ENCODE results near the gene WAS.

The WAS gene

DNA sequence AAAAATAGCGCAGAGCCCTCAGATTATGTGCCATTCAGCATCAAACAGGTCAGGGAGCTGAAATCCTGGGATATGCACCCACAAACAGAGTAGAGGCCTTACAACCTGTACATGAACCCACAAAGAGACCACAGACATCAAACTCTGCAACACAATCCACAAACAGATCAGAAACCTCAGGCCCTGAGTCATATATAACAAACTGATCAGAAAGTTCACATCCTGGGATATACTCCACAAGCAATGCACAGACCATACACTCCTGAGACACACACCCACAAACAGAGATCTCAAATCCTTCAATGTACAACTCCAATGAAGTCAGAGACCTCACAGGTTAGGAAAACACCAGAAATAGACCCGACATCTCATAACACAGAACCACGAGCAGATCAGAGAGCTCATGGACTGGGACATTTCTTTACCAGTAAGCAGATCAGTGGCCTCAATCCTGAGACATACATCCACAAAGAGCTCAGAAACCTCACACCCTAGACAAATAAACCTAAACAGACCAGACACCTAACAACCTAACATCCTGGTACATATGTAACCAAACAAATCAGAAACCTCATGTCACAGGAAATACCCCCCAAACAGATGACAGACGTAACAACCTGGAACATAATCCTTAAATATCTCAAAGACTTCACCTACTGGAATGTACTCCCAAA is 37.1 kb downstream of the WAS start:
- Histone ChIP-seq H3K18ac (ENCODE audit: low read length) (no peak overlapping the region), H2BK5ac (ENCODE audit: low read depth, low read length, poor library complexity) (no peak overlapping the region), H3K79me1 (ENCODE audit: low read length) (no peaks in the 10 kb centered on the region), H3K27me3 (ENCODE audit: insufficient read depth, low read length) (no peaks in the 10 kb centered on the region), H2AK5ac (ENCODE audit: low read length) (no peak overlapping the region), H4K12ac (ENCODE audit: low read depth, low read length) (no peak overlapping the region), H3K36me3 (ENCODE audit: control insufficient read depth in 1 of 2, insufficient read depth in 2 of 2, low read length in 2 of 2) (no peaks in the 10 kb centered on the region), H3K9me3 (ENCODE audit: insufficient read depth, low read depth, low read length) (no peaks in the 10 kb centered on the region), H3K4me2 (ENCODE audit: low read length) (no peak overlapping the region), H3K14ac (ENCODE audit: low read length) (no peak overlapping the region), H4K91ac (ENCODE audit: low read depth, low read length) (no peak overlapping the region), H3K27ac (ENCODE audit: low read depth, low read length) (no peak overlapping the region), H2BK12ac (ENCODE audit: low read length) (no peak overlapping the region), H3K9ac (ENCODE audit: low read length) (no peak overlapping the region), H3K79me2 (ENCODE audit: control insufficient read depth, insufficient read depth, low read length, poor library complexity) (no peaks in the 10 kb centered on the region), H4K8ac (ENCODE audit: low read depth, low read length) (no peak overlapping the region), H3K4me3 (ENCODE audit: low read depth, low read length) (no peak overlapping the region), H3K4ac (ENCODE audit: low read depth, low read length) (no peak overlapping the region), H3K23ac (ENCODE audit: low read length) (no peak overlapping the region), H3K4me1 (ENCODE audit: control insufficient read depth in 1 of 2, insufficient read depth in 2 of 2, low read length in 2 of 2) (no peaks in the 10 kb centered on the region), H2BK120ac (ENCODE audit: insufficient read depth, low read length, poor library complexity) (no peak overlapping the region), H2AFZ (ENCODE audit: insufficient read depth, low read length, poor library complexity) (no peak overlapping the region)
- no CpG with 5 or more reads among the region's 4 CpGs for WGBS (ENCODE audit: extremely low coverage, insufficient coverage, insufficient read length)
- DNase-seq, result no peak

DNA sequence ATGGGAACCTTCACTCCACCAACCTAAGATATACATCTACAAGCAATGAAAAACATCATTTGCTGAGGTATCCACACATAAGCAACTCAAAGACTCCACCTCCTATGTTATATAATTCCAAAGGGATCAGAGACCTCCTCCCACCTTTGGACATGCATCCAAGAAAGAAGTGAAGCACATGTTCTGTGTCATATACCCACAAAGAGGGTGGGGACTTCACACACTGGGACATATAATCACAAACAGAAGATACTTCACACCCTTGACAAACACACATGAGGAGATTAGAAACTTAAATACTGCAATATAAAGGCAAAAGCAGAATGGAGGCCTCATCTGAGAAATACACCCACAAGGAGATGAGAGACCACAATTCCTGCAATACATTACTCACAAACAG is 38.3 kb downstream of the WAS start:
- no peaks in the 10 kb centered on the region for H3K4me1 ChIP-seq (ENCODE audit: control insufficient read depth in 1 of 2, insufficient read depth in 2 of 2, low read length in 2 of 2)
- H3K18ac ChIP-seq (ENCODE audit: low read length), result no peak overlapping the region
- no peaks in the 10 kb centered on the region for H3K27me3 ChIP-seq (ENCODE audit: insufficient read depth, low read length)
- H3K79me1 ChIP-seq (ENCODE audit: low read length), result no peaks in the 10 kb centered on the region
- no peak overlapping the region for H2BK12ac ChIP-seq (ENCODE audit: low read length)
- H4K12ac ChIP-seq (ENCODE audit: low read depth, low read length), result no peak overlapping the region
- H3K4me3 ChIP-seq (ENCODE audit: low read depth, low read length), result no peak overlapping the region
- H3K27ac ChIP-seq (ENCODE audit: low read depth, low read length), result no peak overlapping the region
- no peak for DNase-seq
- H3K79me2 ChIP-seq (ENCODE audit: control insufficient read depth, insufficient read depth, low read length, poor library complexity), result no peaks in the 10 kb centered on the region
- no peak overlapping the region for H3K14ac ChIP-seq (ENCODE audit: low read length)
- no peak overlapping the region for H3K9ac ChIP-seq (ENCODE audit: low read length)
- H4K91ac ChIP-seq (ENCODE audit: low read depth, low read length), result no peak overlapping the region
- no peaks in the 10 kb centered on the region for H3K9me3 ChIP-seq (ENCODE audit: insufficient read depth, low read depth, low read length)
- H2AK5ac ChIP-seq (ENCODE audit: low read length), result no peak overlapping the region
- no peak overlapping the region for H4K8ac ChIP-seq (ENCODE audit: low read depth, low read length)
- no peak overlapping the region for H3K23ac ChIP-seq (ENCODE audit: low read length)
- H2AFZ ChIP-seq (ENCODE audit: insufficient read depth, low read length, poor library complexity), result no peak overlapping the region
- H3K36me3 ChIP-seq (ENCODE audit: control insufficient read depth in 1 of 2, insufficient read depth in 2 of 2, low read length in 2 of 2), result no peaks in the 10 kb centered on the region
- no peak overlapping the region for H2BK5ac ChIP-seq (ENCODE audit: low read depth, low read length, poor library complexity)
- H3K4ac ChIP-seq (ENCODE audit: low read depth, low read length), result no peak overlapping the region
- H3K4me2 ChIP-seq (ENCODE audit: low read length), result no peak overlapping the region
- H2BK120ac ChIP-seq (ENCODE audit: insufficient read depth, low read length, poor library complexity), result no peak overlapping the region

DNA sequence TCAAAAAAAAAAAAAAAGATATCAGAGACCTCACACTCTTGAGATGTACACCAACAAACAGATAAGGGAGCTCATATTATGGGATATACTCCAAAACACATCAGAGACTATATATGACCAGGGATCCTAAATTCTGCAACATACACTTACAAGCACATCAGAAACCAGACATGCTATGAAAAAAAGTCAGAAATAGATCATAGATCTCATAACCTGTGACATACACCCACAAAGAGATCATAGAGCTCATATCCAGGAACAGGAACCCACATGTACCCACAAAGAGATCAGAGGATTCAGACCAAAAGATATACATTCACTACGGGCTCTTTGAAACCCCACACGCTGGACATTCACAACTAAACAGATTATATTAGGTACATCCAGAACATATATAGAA is 43.0 kb downstream of the WAS start:
- no peak overlapping the region for H4K12ac ChIP-seq (ENCODE audit: low read depth, low read length)
- no peak overlapping the region for H2AK5ac ChIP-seq (ENCODE audit: low read length)
- no peak overlapping the region for H3K23ac ChIP-seq (ENCODE audit: low read length)
- H4K91ac ChIP-seq (ENCODE audit: low read depth, low read length), result no peak overlapping the region
- WGBS (ENCODE audit: extremely low coverage, insufficient coverage, insufficient read length), result no CpG with 5 or more reads among the region's 2 CpGs
- no peak overlapping the region for H3K14ac ChIP-seq (ENCODE audit: low read length)
- no peaks in the 10 kb centered on the region for H3K27me3 ChIP-seq (ENCODE audit: insufficient read depth, low read length)
- H2BK12ac ChIP-seq (ENCODE audit: low read length), result no peak overlapping the region
- no peak overlapping the region for H2BK120ac ChIP-seq (ENCODE audit: insufficient read depth, low read length, poor library complexity)
- no peaks in the 10 kb centered on the region for H3K9me3 ChIP-seq (ENCODE audit: insufficient read depth, low read depth, low read length)
- no peak overlapping the region for H2BK5ac ChIP-seq (ENCODE audit: low read depth, low read length, poor library complexity)
- H3K9ac ChIP-seq (ENCODE audit: low read length), result no peak overlapping the region
- no peaks in the 10 kb centered on the region for H3K36me3 ChIP-seq (ENCODE audit: control insufficient read depth in 1 of 2, insufficient read depth in 2 of 2, low read length in 2 of 2)
- H3K4me3 ChIP-seq (ENCODE audit: low read depth, low read length), result no peak overlapping the region
- no peaks in the 10 kb centered on the region for H3K4me1 ChIP-seq (ENCODE audit: control insufficient read depth in 1 of 2, insufficient read depth in 2 of 2, low read length in 2 of 2)
- H3K4ac ChIP-seq (ENCODE audit: low read depth, low read length), result no peak overlapping the region
- H2AFZ ChIP-seq (ENCODE audit: insufficient read depth, low read length, poor library complexity), result no peak overlapping the region
- no peak for DNase-seq
- H3K27ac ChIP-seq (ENCODE audit: low read depth, low read length), result no peak overlapping the region
- H3K79me1 ChIP-seq (ENCODE audit: low read length), result no peaks in the 10 kb centered on the region
- no peak overlapping the region for H3K18ac ChIP-seq (ENCODE audit: low read length)
- H3K79me2 ChIP-seq (ENCODE audit: control insufficient read depth, insufficient read depth, low read length, poor library complexity), result no peaks in the 10 kb centered on the region
- no peak overlapping the region for H3K4me2 ChIP-seq (ENCODE audit: low read length)
- H4K8ac ChIP-seq (ENCODE audit: low read depth, low read length), result no peak overlapping the region

DNA sequence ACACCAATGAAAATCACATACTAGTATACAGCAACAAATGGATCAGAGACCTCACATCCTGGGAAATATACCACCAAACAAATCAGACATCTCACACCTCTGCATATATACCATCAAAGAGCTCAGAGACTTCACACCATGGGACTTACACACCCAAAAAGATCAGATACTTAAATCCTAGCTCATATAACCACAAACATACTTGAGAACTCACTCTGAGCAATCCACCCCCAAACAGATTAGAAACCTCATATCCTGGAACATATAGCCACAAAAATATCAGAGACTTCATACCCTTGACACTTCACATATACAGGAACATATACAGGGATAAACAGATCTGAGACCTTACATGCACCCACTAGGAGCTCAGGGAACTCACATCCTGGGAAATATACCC is 45.1 kb downstream of the WAS start:
- H3K27ac ChIP-seq (ENCODE audit: low read depth, low read length), result no peak overlapping the region
- no peak overlapping the region for H2AFZ ChIP-seq (ENCODE audit: insufficient read depth, low read length, poor library complexity)
- H4K12ac ChIP-seq (ENCODE audit: low read depth, low read length), result no peak overlapping the region
- no peak overlapping the region for H3K18ac ChIP-seq (ENCODE audit: low read length)
- H3K4me1 ChIP-seq (ENCODE audit: control insufficient read depth in 1 of 2, insufficient read depth in 2 of 2, low read length in 2 of 2), result no peaks in the 10 kb centered on the region
- H3K4me2 ChIP-seq (ENCODE audit: low read length), result no peak overlapping the region
- no peak overlapping the region for H3K4ac ChIP-seq (ENCODE audit: low read depth, low read length)
- H3K36me3 ChIP-seq (ENCODE audit: control insufficient read depth in 1 of 2, insufficient read depth in 2 of 2, low read length in 2 of 2), result no peaks in the 10 kb centered on the region
- H2AK5ac ChIP-seq (ENCODE audit: low read length), result no peak overlapping the region
- no peak overlapping the region for H2BK5ac ChIP-seq (ENCODE audit: low read depth, low read length, poor library complexity)
- H3K27me3 ChIP-seq (ENCODE audit: insufficient read depth, low read length), result no peaks in the 10 kb centered on the region
- no peak for DNase-seq
- no peak overlapping the region for H3K9ac ChIP-seq (ENCODE audit: low read length)
- H3K23ac ChIP-seq (ENCODE audit: low read length), result no peak overlapping the region
- H2BK12ac ChIP-seq (ENCODE audit: low read length), result no peak overlapping the region
- H3K9me3 ChIP-seq (ENCODE audit: insufficient read depth, low read depth, low read length), result no peaks in the 10 kb centered on the region
- H3K79me2 ChIP-seq (ENCODE audit: control insufficient read depth, insufficient read depth, low read length, poor library complexity), result no peaks in the 10 kb centered on the region
- no peak overlapping the region for H4K8ac ChIP-seq (ENCODE audit: low read depth, low read length)
- H4K91ac ChIP-seq (ENCODE audit: low read depth, low read length), result no peak overlapping the region
- H3K4me3 ChIP-seq (ENCODE audit: low read depth, low read length), result no peak overlapping the region
- H2BK120ac ChIP-seq (ENCODE audit: insufficient read depth, low read length, poor library complexity), result no peak overlapping the region
- no peaks in the 10 kb centered on the region for H3K79me1 ChIP-seq (ENCODE audit: low read length)
- no peak overlapping the region for H3K14ac ChIP-seq (ENCODE audit: low read length)
